GM12873 (cell line): Measurements from ENCODE around the gene USP2.

Experiments
- CTCF ChIP-seq: IDR thresholded peaks from 2 replicates; pipeline ENCODE4 v1.5.1; 2012; ENCODE audit warnings: low read depth, mild to moderate bottlenecking, moderate library complexity, low read length, control low read depth; ENCODE audit not compliant: insufficient read depth; ENCODE audit errors: missing control alignments

The USP2 gene

GRCh38 chr11:119329320-119329719 lies 52.2 kb downstream of the USP2 start:
- no peak for TF ChIP-seq CTCF

- no peak for TF ChIP-seq CTCF
Measured at GRCh38 chr11:119324189-119324588, 57.3 kb downstream of the USP2 start.

DNA sequence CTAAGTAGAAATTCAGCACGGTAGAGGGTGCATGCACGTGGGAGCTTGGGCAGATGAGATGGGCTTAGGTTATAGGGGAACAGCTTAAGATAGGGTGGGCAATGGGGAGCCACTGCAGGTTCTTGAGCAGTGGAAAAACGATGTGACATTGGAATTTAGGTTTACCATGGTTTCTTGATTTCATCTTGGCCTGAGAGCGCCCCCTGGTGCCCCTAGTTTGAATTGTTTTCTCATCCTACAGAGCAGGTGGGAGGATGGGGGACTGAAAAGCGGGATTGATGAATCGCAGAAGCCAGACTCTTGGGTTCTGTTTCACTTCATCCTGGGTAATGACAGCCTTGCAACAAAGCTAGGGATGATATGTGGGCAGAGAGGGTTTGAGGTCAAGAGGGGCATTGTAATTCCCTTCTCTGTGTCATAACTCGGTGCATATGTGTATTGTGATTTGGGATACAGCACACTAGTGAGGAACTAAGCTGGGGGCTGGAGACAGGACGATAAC lies 57.9 kb downstream of the USP2 start:
- peak; percentile 81 for TF ChIP-seq CTCF

GRCh38 chr11:119322921-119323531 lies 58.5 kb downstream of the USP2 start:
- TF ChIP-seq CTCF, result no peak

- TF ChIP-seq CTCF, result no peak
Measured at GRCh38 chr11:119322360-119322739, 59.1 kb downstream of the USP2 start.

DNA sequence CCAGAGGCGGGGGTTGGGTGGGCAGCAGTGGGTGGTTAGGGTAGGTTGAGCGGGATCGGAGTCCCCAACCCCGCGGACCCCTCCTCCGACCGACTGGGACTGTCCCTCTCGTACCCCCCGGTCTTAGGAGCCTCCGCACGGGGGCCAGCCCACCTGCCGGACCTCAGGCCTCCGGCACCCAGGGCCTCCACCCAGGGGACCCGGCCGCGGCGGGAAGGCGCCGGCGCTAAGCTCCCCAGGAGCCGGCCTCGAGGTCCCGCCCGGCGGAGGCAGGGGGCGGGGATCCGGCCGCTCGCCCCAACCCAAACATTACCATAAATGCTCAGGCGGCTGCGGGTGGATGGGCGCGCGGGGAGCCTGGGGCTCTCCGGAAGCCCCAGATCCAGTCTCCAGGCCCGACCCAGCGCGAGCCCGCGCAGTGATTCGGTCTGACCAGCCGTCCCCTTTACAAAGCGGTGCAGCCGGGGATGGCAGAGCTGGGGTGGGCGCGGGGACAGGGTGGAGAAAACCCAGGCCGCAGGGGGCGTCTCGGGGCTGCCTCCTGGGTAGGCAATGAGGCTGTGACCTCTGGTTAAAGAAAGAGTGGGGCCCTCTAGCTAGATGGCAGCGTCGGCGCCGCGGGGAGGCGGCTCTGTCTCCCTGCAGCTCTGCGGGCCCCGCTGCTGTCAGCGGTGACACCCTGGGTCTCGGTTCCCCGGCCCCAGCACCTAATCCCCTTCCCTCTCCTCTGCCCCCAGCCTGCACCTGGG lies 60.5 kb downstream of the USP2 start:
- TF ChIP-seq CTCF, result no peak

GRCh38 chr11:119320240-119320775 lies 61.2 kb downstream of the USP2 start:
- no peak for TF ChIP-seq CTCF
